ENCODE data around the gene EPB41L3.

The EPB41L3 gene

GRCh38 chr18:5413447-5413846, 130.3 kb downstream of the EPB41L3 start:
- Histone ChIP-seq H2BK15ac (ENCODE audit: low read depth, poor library complexity, severe bottlenecking) (no peak overlapping the region), H3K18ac (ENCODE audit: low read depth in 1 of 2, low read length in 2 of 2) (no peak overlapping the region), H3K14ac (ENCODE audit: low read length in 2 of 2) (no peak overlapping the region), H3K27ac (ENCODE audit: low read length, poor library complexity, severe bottlenecking) (no peak overlapping the region), H4K8ac (ENCODE audit: low read length) (no peak overlapping the region), H3K9ac (ENCODE audit: low read length) (no peak overlapping the region), H3K27me3 (ENCODE audit: control insufficient read depth in 1 of 2, insufficient read depth in 1 of 2, low read length in 2 of 2) (no peaks in the 10 kb centered on the region), H3K4me1 (ENCODE audit: control insufficient read depth, insufficient read depth, low read depth, low read length) (no peaks in the 10 kb centered on the region), H2AK5ac (ENCODE audit: low read length, severe bottlenecking) (no peak overlapping the region), H2BK12ac (ENCODE audit: low read length in 2 of 2) (no peak overlapping the region), H3K4me3 (ENCODE audit: insufficient read depth in 1 of 2, low read depth in 1 of 2, low read length in 2 of 2) (no peak overlapping the region), H4K91ac (ENCODE audit: low read length) (no peak overlapping the region), H3K4ac (ENCODE audit: low read depth in 1 of 2, low read length in 2 of 2) (no peak overlapping the region), H3K4me2 (ENCODE audit: low read length, poor library complexity, severe bottlenecking) (no peak overlapping the region), H3K23ac (ENCODE audit: low read length in 2 of 2) (no peak overlapping the region), H2AFZ (ENCODE audit: low read depth, low read length) (no peak overlapping the region), H2BK5ac (ENCODE audit: low read depth, low read length, poor library complexity, severe bottlenecking) (no peak overlapping the region), H2BK120ac (ENCODE audit: low read depth, low read length) (no peak overlapping the region), H3K9me3 (ENCODE audit: control insufficient read depth, low read length) (no peaks in the 10 kb centered on the region), H3K36me3 (ENCODE audit: control insufficient read depth in 1 of 2, insufficient read depth in 2 of 2, low read depth in 1 of 2, low read length in 2 of 2) (peaks cover 0 to 67% of the 10 kb centered on the region in 2 experiments), H3K79me1 (replicated peaks; ENCODE audit: low read length, poor library complexity, severe bottlenecking) (no peaks in the 10 kb centered on the region)
- WGBS = 43% methylated on average over 2 of the region's 2 CpGs
- DNase-seq = peak; percentile 1

- Histone ChIP-seq H3K23ac (ENCODE audit: low read length in 2 of 2) (no peak overlapping the region), H3K9ac (ENCODE audit: low read length) (no peak overlapping the region), H2BK12ac (ENCODE audit: low read length in 2 of 2) (no peak overlapping the region), H2BK15ac (ENCODE audit: low read depth, poor library complexity, severe bottlenecking) (no peak overlapping the region), H3K18ac (ENCODE audit: low read depth in 1 of 2, low read length in 2 of 2) (no peak overlapping the region), H3K79me1 (replicated peaks; ENCODE audit: low read length, poor library complexity, severe bottlenecking) (no peaks in the 10 kb centered on the region), H2BK120ac (ENCODE audit: low read depth, low read length) (no peak overlapping the region), H3K4me3 (ENCODE audit: insufficient read depth in 1 of 2, low read depth in 1 of 2, low read length in 2 of 2) (no peak overlapping the region), H4K8ac (ENCODE audit: low read length) (no peak overlapping the region), H2BK5ac (ENCODE audit: low read depth, low read length, poor library complexity, severe bottlenecking) (no peak overlapping the region), H3K4me1 (ENCODE audit: control insufficient read depth, insufficient read depth, low read depth, low read length) (no peaks in the 10 kb centered on the region), H2AFZ (ENCODE audit: low read depth, low read length) (no peak overlapping the region), H3K14ac (ENCODE audit: low read length in 2 of 2) (no peak overlapping the region), H3K4ac (ENCODE audit: low read depth in 1 of 2, low read length in 2 of 2) (no peak overlapping the region), H3K27ac (ENCODE audit: low read length, poor library complexity, severe bottlenecking) (no peak overlapping the region), H2AK5ac (ENCODE audit: low read length, severe bottlenecking) (no peak overlapping the region), H4K91ac (ENCODE audit: low read length) (no peak overlapping the region), H3K9me3 (ENCODE audit: control insufficient read depth, low read length) (no peaks in the 10 kb centered on the region), H3K27me3 (ENCODE audit: control insufficient read depth in 1 of 2, insufficient read depth in 1 of 2, low read length in 2 of 2) (no peaks in the 10 kb centered on the region), H3K4me2 (ENCODE audit: low read length, poor library complexity, severe bottlenecking) (no peak overlapping the region), H3K36me3 (ENCODE audit: control insufficient read depth in 1 of 2, insufficient read depth in 2 of 2, low read depth in 1 of 2, low read length in 2 of 2) (peaks cover 0 to 61% of the 10 kb centered on the region in 2 experiments)
- DNase-seq = no peak
- WGBS = 94% methylated on average over 6 of the region's 7 CpGs
These were observed 133.2 kb downstream of the EPB41L3 start for GRCh38 chr18:5410582-5410981.

GRCh38 chr18:5398269-5398668, 145.5 kb downstream of the EPB41L3 start:
- Histone ChIP-seq H3K79me1 (replicated peaks; ENCODE audit: low read length, poor library complexity, severe bottlenecking) (no peaks in the 10 kb centered on the region), H3K4ac (ENCODE audit: low read depth in 1 of 2, low read length in 2 of 2) (no peak overlapping the region), H3K27ac (ENCODE audit: low read length, poor library complexity, severe bottlenecking) (no peak overlapping the region), H3K23ac (ENCODE audit: low read length in 2 of 2) (no peak overlapping the region), H2BK120ac (ENCODE audit: low read depth, low read length) (no peak overlapping the region), H2BK5ac (ENCODE audit: low read depth, low read length, poor library complexity, severe bottlenecking) (no peak overlapping the region), H2BK12ac (ENCODE audit: low read length in 2 of 2) (no peak overlapping the region), H3K18ac (ENCODE audit: low read depth in 1 of 2, low read length in 2 of 2) (no peak overlapping the region), H2AK5ac (ENCODE audit: low read length, severe bottlenecking) (no peak overlapping the region), H3K4me3 (ENCODE audit: insufficient read depth in 1 of 2, low read depth in 1 of 2, low read length in 2 of 2) (no peak overlapping the region), H2AFZ (ENCODE audit: low read depth, low read length) (no peak overlapping the region), H3K27me3 (ENCODE audit: control insufficient read depth in 1 of 2, insufficient read depth in 1 of 2, low read length in 2 of 2) (no peaks in the 10 kb centered on the region), H3K14ac (ENCODE audit: low read length in 2 of 2) (no peak overlapping the region), H4K8ac (ENCODE audit: low read length) (no peak overlapping the region), H3K4me1 (ENCODE audit: control insufficient read depth, insufficient read depth, low read depth, low read length) (no peaks in the 10 kb centered on the region), H3K4me2 (ENCODE audit: low read length, poor library complexity, severe bottlenecking) (no peak overlapping the region), H3K36me3 (ENCODE audit: control insufficient read depth in 1 of 2, insufficient read depth in 2 of 2, low read depth in 1 of 2, low read length in 2 of 2) (peaks cover 0 to 90% of the 10 kb centered on the region in 2 experiments), H4K91ac (ENCODE audit: low read length) (no peak overlapping the region), H3K9ac (ENCODE audit: low read length) (no peak overlapping the region), H2BK15ac (ENCODE audit: low read depth, poor library complexity, severe bottlenecking) (no peak overlapping the region), H3K9me3 (ENCODE audit: control insufficient read depth, low read length) (no peaks in the 10 kb centered on the region)
- no peak for DNase-seq
- WGBS = 94% methylated on average over 5 of the region's 8 CpGs

DNA sequence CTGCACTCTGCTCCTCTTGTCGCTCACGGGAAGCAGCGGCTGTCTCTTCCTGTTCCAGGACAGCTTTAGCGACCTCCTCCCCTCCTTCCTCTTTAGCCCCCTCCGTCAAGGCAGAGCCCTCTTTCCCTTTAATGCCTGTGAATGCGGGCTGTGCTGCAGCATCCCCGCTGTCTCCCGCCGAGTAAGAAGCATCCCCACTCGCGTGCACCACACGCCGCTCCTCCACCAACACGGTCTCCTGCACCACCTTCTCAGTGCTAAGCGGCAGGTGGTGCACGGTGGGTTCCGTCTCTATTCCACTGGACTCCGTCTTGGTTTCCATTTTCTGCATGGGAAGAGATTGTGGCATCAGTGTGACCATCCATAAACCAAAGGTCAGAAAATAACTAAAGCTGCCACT, 146.7 kb downstream of the EPB41L3 start:
- no peaks in the 10 kb centered on the region for H3K79me1 ChIP-seq (replicated peaks; ENCODE audit: low read length, poor library complexity, severe bottlenecking)
- H4K91ac ChIP-seq (ENCODE audit: low read length) = no peak overlapping the region
- H3K36me3 ChIP-seq (ENCODE audit: control insufficient read depth in 1 of 2, insufficient read depth in 2 of 2, low read depth in 1 of 2, low read length in 2 of 2) = peaks cover 0 to 91% of the 10 kb centered on the region in 2 experiments
- no peaks in the 10 kb centered on the region for H3K9me3 ChIP-seq (ENCODE audit: control insufficient read depth, low read length)
- no peaks in the 10 kb centered on the region for H3K4me1 ChIP-seq (ENCODE audit: control insufficient read depth, insufficient read depth, low read depth, low read length)
- H2AFZ ChIP-seq (ENCODE audit: low read depth, low read length) = peak overlapping the region; percentile 57
- no peak for DNase-seq
- no peak overlapping the region for H3K4me3 ChIP-seq (ENCODE audit: insufficient read depth in 1 of 2, low read depth in 1 of 2, low read length in 2 of 2)
- no peaks in the 10 kb centered on the region for H3K27me3 ChIP-seq (ENCODE audit: control insufficient read depth in 1 of 2, insufficient read depth in 1 of 2, low read length in 2 of 2)
- no peak overlapping the region for H3K23ac ChIP-seq (ENCODE audit: low read length in 2 of 2)
- no peak overlapping the region for H3K4me2 ChIP-seq (ENCODE audit: low read length, poor library complexity, severe bottlenecking)
- no peak overlapping the region for H3K4ac ChIP-seq (ENCODE audit: low read depth in 1 of 2, low read length in 2 of 2)
- H3K27ac ChIP-seq (ENCODE audit: low read length, poor library complexity, severe bottlenecking) = no peak overlapping the region
- no peak overlapping the region for H2BK15ac ChIP-seq (ENCODE audit: low read depth, poor library complexity, severe bottlenecking)
- no peak overlapping the region for H3K9ac ChIP-seq (ENCODE audit: low read length)
- H3K14ac ChIP-seq (ENCODE audit: low read length in 2 of 2) = peak overlapping the region in 1 of 2 experiments; percentile 14
- no peak overlapping the region for H2BK120ac ChIP-seq (ENCODE audit: low read depth, low read length)
- no peak overlapping the region for H3K18ac ChIP-seq (ENCODE audit: low read depth in 1 of 2, low read length in 2 of 2)
- H2AK5ac ChIP-seq (ENCODE audit: low read length, severe bottlenecking) = no peak overlapping the region
- no peak overlapping the region for H4K8ac ChIP-seq (ENCODE audit: low read length)
- H2BK5ac ChIP-seq (ENCODE audit: low read depth, low read length, poor library complexity, severe bottlenecking) = no peak overlapping the region
- H2BK12ac ChIP-seq (ENCODE audit: low read length in 2 of 2) = no peak overlapping the region
- 91% methylated on average over 18 of the region's 18 CpGs for WGBS

All from mesenchymal stem cell (in vitro differentiated cells and primary cell).